ENCODE data around the gene FRAT1.

The FRAT1 gene

GRCh38 chr10:97363071-97363470 is 44.0 kb downstream of the FRAT1 start:
- in situ Hi-C loops (cut with HindIII; ENCODE audit: low sequenced_read_pairs): no loop called here

DNA sequence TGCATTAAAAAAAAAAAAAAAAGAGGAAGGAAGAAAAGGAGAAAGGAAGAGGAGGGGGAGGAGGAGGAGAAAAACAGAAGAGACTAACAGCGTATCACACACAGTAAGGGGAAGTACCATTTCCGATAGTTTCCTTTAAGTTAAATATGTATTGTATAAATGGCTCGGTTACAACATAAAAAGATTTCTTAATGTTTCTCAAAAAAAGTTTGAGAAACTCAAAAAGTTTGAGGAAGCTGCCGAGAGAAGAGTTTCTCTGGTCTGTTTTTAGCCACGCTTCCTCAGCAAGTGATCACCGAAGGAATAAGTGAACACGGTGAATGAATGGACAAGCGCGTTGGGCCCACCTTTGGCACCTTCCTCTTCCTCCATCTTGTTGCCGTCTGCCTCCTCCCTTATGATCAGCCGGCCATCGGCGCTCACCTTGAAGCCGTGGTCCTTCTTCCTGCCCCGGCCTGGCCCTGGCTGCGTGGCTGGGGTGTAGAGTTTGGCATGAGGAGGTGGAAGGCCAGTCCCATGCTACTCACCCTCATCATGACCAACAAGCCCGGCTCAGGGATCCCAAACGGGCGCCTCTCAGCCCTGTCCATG is 46.8 kb downstream of the FRAT1 start:
- in situ Hi-C loops (cut with HindIII; ENCODE audit: low sequenced_read_pairs): no loop called here

DNA sequence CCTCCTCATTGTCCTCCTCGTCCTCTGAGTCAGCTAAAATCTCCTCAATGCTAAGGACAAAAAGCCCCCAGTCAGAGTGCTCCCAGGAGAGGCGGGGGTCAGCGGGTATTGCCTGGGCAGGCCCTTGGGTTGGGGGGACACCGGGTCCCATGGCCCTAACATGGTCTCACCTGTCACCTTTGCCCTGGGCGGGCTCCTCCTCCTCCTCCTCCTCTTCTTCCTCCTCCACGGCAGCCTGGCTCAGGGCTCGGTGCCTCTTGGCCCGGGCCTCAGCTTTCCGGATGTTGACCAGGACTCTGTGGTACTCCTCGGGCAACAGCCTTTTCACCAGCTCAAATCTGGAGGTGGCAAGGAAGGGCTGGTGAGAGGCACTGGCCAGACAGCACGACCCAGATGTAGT is 47.5 kb downstream of the FRAT1 start:
- in situ Hi-C loops (cut with HindIII; ENCODE audit: low sequenced_read_pairs): no loop called here

- in situ Hi-C loops (cut with HindIII; ENCODE audit: low sequenced_read_pairs): no loop called here
Observed at GRCh38 chr10:97367126-97367649, 48.1 kb downstream of the FRAT1 start.

All from endothelial cell of hepatic sinusoid (primary cell).